Stimulated activated CD8-positive, alpha-beta memory T cell treated with anti-CD3 and anti-CD28 coated beads, Interleukin-4, amount 100 ng/mL, for 24 hours (primary cell): ENCODE data around the gene CADPS2.
"Not testable (repeated sequence)": the region's sequence is repeated elsewhere in the genome, so short reads cannot be mapped to it uniquely, and the experiment has no call there.

Experiments used
- DNase-seq: peaks from one replicate; pipeline ENCODE4 v3.0.0-alpha.2; 2020; ENCODE audit warnings: low read depth

The CADPS2 gene

DNA sequence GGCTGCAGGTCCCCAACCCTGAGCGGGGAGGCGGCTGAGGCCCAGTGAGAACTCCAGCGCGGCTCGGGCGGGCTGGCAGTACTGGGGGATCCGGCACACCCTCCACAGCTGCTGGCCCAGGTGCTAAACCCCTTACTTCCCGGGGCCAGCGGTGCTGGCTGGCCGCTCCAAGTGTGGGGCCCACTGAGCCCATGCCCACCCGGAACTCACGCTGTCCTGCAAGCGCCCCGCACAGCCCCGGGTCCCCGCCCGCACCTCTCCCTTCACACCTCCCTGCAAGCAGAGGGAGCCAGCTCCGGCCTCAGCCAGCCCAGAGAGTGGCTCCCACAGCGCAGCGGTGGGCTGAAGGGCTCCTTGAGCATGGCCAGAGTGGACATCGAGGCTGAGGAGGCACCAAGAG is 212.3 kb downstream of the CADPS2 start:
- no peak for DNase-seq

- no peak for DNase-seq
Measured at GRCh38 chr7:122672536-122672935, 213.7 kb downstream of the CADPS2 start.

GRCh38 chr7:122663733-122664132 is 222.5 kb downstream of the CADPS2 start:
- no peak for DNase-seq

DNA sequence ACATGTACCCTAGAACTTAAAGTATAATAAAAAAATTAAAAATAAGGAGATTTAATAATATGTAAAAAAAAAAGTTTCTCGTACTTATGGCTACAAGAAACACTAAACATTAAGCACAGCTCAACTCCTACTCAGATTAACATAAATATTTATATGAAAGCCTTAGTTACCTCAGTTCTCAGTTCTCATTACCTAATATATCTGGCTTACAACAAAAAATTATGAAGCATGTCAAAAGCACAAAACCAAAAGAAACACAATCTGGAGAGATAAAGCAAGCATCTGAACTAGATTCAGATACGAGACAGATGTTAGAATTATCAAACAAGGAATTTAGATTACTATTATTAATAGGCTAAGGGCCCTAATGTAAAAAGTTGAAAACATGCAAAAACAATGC is 227.4 kb downstream of the CADPS2 start:
- no peak for DNase-seq

DNA sequence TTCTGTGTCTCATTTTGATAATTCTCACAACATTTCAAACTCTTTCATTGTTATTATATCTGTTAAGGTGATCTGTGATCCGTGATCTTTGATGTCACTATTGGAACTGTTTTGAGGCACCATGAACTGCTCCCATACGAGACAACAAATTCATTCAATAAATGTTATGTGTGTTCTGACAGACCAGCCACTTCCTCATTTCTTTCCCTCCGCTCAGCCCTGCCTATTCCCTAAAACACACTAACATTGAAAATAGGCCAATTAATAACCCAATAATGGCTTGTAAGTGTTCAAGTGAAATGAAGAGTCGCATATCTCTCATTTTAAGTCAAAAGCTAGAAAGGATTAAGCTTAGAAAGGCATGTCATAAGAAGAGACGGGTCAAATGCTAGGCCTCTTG is 232.6 kb downstream of the CADPS2 start:
- DNase-seq, result no peak

DNA sequence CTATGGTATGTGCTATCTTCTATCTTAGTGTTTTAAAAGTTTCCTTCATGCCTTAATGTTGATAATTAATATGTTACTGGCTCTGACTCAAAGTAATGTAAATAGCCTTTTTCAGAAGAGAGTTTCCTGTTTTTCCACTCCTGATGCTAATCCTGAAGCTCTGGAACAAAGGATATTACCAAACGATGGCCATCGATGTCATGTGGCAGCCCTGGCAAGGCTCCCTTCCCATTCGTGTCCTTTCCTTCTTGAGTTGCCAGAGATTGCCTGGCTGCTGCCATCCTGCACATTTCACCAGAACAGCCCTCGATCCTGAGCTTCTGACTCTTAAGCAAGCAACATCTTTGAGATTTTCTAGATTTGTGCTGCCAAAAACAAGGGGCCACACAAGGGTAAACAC is 233.4 kb downstream of the CADPS2 start:
- no peak for DNase-seq

DNA sequence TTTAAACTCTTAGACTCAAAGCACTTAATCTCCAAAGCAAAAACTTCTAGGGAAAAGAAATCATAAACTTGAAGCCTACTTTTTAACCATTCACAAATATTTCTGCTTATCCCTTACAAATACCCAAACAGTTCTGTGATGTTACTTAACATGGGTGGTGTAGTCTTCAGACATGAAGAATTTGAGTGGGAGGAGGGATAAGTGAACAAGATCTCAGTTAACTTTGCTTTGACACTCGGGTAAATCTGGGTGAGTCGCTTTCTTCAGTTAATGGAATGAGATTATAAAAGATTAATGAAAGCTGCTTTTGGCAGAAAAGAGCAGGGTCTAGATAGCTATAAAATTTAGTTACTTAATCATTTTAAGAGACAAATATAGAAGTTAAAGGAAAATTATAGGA is 234.8 kb downstream of the CADPS2 start:
- no peak for DNase-seq

DNA sequence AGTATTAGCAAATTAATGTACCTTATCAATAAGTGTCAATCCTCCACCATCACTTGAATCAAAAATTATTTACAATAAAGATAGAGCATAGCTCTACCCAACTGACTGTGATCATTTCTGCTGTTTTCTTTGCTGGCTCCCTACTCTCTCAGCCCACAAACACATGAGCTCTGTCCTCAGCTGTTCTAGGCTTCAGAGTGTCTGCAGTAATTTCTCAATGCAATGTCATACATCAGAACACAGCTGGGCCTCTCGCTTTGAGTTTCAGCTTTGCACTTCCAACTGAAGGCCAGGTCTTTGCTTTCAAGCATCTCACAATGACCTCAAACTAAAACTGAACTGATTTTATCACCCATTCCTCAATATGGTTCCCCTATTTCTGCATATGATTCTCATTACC is 243.0 kb downstream of the CADPS2 start:
- DNase-seq, result no peak

GRCh38 chr7:122638459-122638858 is 247.8 kb downstream of the CADPS2 start:
- DNase-seq, result no peak

DNA sequence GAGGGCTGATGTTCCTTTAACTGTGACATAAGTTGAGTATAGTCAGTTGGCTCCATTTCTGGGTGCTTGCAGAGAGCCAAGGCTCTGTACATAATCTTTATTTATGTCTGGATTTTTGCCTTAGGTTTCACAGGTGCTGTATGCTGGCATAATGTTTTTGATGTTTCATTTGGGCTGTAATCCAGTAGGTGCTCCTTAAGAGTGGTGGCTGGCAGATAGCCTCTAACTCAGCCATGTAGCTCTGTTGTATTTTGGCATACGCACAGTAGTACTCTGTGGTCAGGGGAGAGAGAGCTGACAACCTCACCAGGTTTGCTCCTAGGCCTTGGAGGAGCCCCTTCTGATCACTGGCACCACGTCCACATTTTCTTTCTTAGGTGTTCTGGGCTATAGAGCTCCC is 248.5 kb downstream of the CADPS2 start:
- no peak for DNase-seq

DNA sequence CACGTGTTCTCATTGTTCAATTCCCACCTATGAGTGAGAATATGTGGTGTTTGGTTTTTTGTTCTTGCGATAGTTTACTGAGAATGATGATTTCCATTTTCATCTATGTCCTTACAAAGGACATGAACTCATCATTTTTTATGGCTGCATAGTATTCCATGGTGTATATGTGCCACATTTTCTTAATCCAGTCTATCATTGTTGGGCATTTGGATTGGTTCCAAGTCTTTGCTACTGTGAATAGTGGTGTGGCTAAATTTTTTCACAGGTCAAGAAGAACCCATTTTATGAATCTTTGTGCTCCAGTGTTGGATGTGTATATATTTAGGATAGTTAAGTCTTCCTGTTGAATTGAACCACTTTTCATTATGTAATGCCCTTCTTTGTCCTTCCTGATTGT is 250.8 kb downstream of the CADPS2 start:
- DNase-seq, result not testable (repeated sequence)

DNA sequence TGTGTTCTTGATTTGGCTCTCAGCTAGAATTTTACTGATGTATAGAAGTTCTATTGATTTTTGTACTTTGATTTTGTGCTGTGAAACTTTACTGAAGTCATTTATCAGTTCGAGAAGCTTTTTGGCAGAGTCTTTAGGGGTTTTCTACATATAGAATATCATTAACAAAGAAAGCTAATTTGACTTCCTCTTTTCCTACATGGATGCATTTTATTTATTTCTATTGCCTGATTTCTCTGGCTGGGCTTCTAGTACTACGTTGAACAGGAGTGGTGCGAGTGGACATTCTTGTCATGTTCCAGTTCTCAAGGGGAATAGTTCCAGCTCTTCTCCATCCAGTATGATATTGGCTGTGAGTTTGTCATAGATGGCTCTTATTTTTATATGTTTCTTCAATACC is 252.8 kb downstream of the CADPS2 start:
- DNase-seq, result no peak

- no peak for DNase-seq
Measured at GRCh38 chr7:122632238-122632637, 254.0 kb downstream of the CADPS2 start.

DNA sequence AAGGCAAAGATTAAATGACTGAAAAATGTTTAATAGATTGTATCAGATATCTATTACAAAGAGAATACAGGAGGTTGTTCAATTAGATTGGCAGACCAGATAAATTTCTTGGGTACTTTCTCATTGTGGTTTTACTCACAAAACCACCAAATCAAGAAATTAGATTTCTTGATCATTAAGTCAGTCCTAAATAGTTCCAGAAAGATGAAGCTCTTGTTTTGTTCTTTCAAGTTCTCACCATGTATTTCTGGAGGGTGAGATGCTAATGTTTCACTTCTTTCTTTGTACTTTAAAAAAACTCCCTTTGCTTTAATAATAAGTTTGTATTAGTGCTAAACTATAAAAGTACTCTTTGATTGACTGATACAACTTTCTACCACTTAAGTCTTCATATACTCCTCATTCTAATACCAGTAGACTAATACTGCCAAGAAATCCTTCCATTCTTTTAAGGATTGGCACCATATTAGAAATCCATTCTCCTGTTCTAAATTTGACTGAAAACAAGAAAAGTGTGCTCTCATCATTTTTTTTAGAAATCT is 256.8 kb downstream of the CADPS2 start:
- DNase-seq, result no peak

GRCh38 chr7:122628651-122629411 is 257.4 kb downstream of the CADPS2 start:
- no peak for DNase-seq

DNA sequence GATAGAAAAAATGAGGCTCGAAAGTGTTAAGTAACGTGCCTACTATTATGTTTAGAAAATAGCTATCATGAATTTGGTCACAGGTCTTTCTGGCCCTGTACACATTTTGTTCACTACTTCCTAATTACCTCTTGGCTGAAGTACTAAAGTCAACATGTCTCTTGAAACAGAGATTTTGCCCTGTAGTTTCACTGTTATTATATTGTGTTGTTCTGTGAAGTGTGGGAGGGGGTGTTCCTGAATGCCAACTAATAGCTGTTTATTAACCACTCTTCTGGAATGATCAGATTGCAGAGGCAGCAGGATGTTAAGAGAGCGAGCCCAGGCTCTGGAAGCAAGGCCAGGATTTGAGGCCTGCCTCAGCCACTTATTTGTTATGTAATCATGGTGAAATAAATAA is 259.5 kb downstream of the CADPS2 start:
- DNase-seq, result no peak

GRCh38 chr7:122622682-122623081 is 263.6 kb downstream of the CADPS2 start:
- DNase-seq, result no peak

DNA sequence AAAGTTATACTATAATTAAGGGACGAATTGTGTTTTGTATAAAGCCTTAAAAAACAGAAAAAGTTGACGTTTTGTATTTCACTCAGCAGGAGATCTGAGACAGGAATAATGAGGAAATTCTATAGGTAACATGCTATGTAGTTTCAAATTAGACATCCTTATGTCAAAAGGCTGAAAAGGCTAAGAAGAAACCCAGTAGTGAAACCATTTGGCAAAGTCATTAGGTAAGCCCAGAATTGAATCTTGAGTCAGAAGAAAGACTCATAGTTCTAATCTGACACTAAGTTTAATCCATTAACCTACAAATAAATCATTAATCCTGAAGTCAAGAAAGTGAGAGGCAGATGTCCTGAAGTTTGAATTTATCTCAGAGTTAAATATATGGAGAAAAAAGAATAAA is 266.6 kb downstream of the CADPS2 start:
- no peak for DNase-seq

GRCh38 chr7:122618585-122619189 is 267.6 kb downstream of the CADPS2 start:
- no peak for DNase-seq

DNA sequence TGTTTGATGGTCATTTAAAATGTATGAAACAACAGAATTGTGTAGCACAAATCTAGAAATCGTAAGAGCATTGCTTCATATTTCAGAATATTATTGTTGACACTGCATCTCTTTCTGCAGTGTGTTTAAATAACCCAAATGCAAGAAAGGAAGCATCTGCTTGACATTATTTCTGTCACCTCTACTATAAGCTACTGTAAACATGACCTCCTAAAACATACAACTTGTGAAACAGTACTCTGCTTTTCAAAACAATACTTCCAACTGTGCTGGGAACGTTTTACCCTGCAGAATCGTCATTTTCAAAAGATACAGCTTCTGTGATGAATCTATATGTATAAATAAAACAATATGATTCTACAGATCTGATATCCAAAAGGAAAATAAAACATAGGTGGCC is 269.3 kb downstream of the CADPS2 start:
- no peak for DNase-seq

DNA sequence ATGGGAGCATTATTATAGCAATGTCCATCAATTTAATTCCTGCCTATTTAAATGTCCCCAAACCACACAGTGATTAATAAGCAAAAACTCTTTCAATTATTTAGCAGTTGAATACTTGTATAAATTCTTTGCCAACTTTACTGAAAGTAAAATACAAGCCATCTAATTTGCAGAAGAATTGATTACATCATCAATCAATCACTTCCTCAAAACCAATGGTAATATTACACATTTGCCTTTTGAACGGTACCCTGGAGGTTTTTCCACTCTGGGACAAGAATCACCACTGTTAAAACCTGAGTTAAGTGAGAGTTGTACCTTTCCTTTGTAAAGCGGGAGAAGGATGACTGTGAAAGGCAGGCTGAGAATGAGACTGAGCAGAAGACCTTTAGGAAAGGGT is 280.3 kb downstream of the CADPS2 start:
- no peak for DNase-seq

DNA sequence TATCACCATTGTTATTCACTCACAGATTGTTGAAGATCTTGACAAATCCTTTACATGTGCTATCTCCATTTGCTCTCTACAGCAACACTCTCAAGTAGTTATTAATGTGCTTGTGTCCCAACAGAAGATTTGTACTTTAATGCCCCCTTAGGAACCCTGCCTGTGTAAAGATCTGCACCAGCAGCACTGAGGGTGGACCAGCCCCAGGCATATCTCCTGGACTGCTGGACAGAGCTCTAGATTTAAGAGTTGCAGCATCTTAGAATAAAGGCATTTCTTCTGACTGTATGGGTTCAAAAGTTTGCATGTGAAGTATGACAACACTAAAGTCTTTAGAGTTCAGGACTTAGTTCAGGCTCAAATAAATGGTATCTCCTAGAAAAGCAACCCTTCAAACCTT is 282.0 kb downstream of the CADPS2 start:
- DNase-seq, result no peak

- DNase-seq, result no peak
Measured at GRCh38 chr7:122602800-122603199, 283.5 kb downstream of the CADPS2 start.

DNA sequence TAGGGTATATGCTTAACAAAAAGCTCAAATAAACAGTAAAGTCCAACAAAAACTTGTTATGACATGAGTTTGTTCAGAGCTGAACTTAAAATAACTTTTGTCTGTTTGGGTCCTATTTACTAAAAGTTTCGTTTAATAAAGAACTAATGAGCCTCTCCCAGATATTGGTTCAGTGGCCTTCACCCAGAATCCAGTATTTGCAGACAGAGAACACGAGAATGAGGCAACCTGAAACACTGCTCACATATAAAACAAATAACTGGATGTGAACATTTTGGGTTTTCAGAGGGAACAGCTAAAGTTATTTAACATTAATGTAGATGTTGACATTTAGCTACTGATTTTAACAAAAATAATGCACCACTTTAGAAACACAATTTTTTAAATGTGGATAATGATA is 285.6 kb downstream of the CADPS2 start:
- no peak for DNase-seq
